Neural cell (in vitro differentiated cells): ENCODE results near the gene SDK2.

ENCODE experiments used
- EZH2 ChIP-seq: fragments of 200-600, 300-800 bp; shearing (Covaris generic), sonication (generic); IDR thresholded peaks from 2 replicates; pipeline ENCODE4 v1.6.1; 2014; ENCODE audit warnings: antibody characterized with exemption, low read length, borderline replicate concordance, mild to moderate bottlenecking; ENCODE audit not compliant: insufficient read depth, poor library complexity, severe bottlenecking
- RAD21 ChIP-seq: fragments of 450-650 bp; conservative IDR thresholded peaks from 2 replicates; pipeline ENCODE4 v1.6.1; 2014; ENCODE audit warnings: antibody characterized with exemption, mild to moderate bottlenecking, moderate library complexity
- TF ChIP-seq, protein P1 (sequence below): fragments of 450-650 bp; IDR thresholded peaks from 2 replicates; pipeline ENCODE4 v1.5.1; 2014; ENCODE audit warnings: antibody characterized with exemption, mild to moderate bottlenecking, moderate library complexity; ENCODE audit not compliant: poor library complexity, severe bottlenecking
- TF ChIP-seq, protein P2 (sequence below): IDR thresholded peaks from 2 replicates; pipeline ENCODE4 v1.6.1; 2012; ENCODE audit warnings: borderline replicate concordance

DNA sequence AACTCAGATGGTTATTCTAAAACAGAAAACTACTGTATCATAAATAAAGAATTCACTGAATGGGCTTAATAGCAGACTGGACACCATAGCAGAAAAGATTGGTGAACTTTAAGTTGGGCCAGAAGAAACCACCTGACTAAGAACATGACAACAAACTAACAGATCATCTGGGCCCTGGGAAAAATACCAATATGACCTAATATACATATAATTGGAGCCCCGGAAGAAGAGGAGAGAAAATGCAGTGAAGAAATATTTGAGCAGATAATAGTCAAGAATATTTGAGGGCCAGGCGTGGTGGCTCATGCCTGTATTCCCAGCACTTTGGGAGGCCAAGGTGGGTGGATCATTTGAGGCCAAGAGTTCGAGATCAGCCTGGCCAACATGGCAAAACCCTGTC lies 25.5 kb upstream of the SDK2 start:
- no peak for TF ChIP-seq EZH2
- TF ChIP-seq, protein P1, sequence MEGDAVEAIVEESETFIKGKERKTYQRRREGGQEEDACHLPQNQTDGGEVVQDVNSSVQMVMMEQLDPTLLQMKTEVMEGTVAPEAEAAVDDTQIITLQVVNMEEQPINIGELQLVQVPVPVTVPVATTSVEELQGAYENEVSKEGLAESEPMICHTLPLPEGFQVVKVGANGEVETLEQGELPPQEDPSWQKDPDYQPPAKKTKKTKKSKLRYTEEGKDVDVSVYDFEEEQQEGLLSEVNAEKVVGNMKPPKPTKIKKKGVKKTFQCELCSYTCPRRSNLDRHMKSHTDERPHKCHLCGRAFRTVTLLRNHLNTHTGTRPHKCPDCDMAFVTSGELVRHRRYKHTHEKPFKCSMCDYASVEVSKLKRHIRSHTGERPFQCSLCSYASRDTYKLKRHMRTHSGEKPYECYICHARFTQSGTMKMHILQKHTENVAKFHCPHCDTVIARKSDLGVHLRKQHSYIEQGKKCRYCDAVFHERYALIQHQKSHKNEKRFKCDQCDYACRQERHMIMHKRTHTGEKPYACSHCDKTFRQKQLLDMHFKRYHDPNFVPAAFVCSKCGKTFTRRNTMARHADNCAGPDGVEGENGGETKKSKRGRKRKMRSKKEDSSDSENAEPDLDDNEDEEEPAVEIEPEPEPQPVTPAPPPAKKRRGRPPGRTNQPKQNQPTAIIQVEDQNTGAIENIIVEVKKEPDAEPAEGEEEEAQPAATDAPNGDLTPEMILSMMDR = no peak
- TF ChIP-seq, protein P2, sequence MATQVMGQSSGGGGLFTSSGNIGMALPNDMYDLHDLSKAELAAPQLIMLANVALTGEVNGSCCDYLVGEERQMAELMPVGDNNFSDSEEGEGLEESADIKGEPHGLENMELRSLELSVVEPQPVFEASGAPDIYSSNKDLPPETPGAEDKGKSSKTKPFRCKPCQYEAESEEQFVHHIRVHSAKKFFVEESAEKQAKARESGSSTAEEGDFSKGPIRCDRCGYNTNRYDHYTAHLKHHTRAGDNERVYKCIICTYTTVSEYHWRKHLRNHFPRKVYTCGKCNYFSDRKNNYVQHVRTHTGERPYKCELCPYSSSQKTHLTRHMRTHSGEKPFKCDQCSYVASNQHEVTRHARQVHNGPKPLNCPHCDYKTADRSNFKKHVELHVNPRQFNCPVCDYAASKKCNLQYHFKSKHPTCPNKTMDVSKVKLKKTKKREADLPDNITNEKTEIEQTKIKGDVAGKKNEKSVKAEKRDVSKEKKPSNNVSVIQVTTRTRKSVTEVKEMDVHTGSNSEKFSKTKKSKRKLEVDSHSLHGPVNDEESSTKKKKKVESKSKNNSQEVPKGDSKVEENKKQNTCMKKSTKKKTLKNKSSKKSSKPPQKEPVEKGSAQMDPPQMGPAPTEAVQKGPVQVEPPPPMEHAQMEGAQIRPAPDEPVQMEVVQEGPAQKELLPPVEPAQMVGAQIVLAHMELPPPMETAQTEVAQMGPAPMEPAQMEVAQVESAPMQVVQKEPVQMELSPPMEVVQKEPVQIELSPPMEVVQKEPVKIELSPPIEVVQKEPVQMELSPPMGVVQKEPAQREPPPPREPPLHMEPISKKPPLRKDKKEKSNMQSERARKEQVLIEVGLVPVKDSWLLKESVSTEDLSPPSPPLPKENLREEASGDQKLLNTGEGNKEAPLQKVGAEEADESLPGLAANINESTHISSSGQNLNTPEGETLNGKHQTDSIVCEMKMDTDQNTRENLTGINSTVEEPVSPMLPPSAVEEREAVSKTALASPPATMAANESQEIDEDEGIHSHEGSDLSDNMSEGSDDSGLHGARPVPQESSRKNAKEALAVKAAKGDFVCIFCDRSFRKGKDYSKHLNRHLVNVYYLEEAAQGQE = no peak
- no peak for TF ChIP-seq RAD21
